ENCODE data around the gene IL1R2.

The IL1R2 gene

GRCh38 chr2:102050854-102051391 lies 59.2 kb downstream of the IL1R2 start:
- no peak overlapping the region for H3K4me3 ChIP-seq (ENCODE audit: low read depth, low read length)
- no peak for DNase-seq (ENCODE audit: low read depth)
- TF ChIP-seq, protein P1, sequence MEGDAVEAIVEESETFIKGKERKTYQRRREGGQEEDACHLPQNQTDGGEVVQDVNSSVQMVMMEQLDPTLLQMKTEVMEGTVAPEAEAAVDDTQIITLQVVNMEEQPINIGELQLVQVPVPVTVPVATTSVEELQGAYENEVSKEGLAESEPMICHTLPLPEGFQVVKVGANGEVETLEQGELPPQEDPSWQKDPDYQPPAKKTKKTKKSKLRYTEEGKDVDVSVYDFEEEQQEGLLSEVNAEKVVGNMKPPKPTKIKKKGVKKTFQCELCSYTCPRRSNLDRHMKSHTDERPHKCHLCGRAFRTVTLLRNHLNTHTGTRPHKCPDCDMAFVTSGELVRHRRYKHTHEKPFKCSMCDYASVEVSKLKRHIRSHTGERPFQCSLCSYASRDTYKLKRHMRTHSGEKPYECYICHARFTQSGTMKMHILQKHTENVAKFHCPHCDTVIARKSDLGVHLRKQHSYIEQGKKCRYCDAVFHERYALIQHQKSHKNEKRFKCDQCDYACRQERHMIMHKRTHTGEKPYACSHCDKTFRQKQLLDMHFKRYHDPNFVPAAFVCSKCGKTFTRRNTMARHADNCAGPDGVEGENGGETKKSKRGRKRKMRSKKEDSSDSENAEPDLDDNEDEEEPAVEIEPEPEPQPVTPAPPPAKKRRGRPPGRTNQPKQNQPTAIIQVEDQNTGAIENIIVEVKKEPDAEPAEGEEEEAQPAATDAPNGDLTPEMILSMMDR (IDR thresholded peaks at IDR 0.05; ENCODE audit: insufficient read depth, low read depth, low read length, missing control alignments) = no peak

GRCh38 chr2:102051692-102052277 lies 60.0 kb downstream of the IL1R2 start:
- DNase-seq (ENCODE audit: low read depth) = no peak
- TF ChIP-seq, protein P1 (IDR thresholded peaks at IDR 0.05; ENCODE audit: insufficient read depth, low read depth, low read length, missing control alignments) = no peak
- no peak overlapping the region for H3K4me3 ChIP-seq (ENCODE audit: low read depth, low read length)

DNA sequence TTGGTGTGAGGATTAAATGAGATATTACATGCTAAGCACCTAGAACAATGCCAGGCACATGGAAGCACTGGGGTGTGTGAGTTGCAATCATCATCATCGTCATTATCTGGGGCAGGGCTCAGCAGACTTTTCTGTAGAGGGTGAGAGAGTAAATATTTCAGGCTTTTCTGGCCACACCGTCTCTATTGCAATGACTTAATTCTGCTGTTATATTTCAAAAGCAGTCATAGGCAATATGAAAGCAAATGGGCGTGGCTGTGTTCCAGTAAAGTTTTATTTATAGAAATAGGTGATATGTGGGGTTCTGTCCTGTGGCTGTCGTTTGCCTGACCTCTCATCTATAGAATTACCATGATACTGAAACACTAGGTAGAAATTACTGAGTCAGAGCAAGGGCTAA lies 60.6 kb downstream of the IL1R2 start:
- no peak overlapping the region for H3K4me3 ChIP-seq (ENCODE audit: low read depth, low read length)
- DNase-seq (ENCODE audit: low read depth) = no peak
- TF ChIP-seq, protein P1 (IDR thresholded peaks at IDR 0.05; ENCODE audit: insufficient read depth, low read depth, low read length, missing control alignments) = no peak

- no peak for DNase-seq (ENCODE audit: low read depth)
- H3K4me3 ChIP-seq (ENCODE audit: low read depth, low read length) = no peak overlapping the region
- TF ChIP-seq, protein P1 (IDR thresholded peaks at IDR 0.05; ENCODE audit: insufficient read depth, low read depth, low read length, missing control alignments) = no peak
Observed at GRCh38 chr2:102053096-102053495, 61.3 kb downstream of the IL1R2 start.

DNA sequence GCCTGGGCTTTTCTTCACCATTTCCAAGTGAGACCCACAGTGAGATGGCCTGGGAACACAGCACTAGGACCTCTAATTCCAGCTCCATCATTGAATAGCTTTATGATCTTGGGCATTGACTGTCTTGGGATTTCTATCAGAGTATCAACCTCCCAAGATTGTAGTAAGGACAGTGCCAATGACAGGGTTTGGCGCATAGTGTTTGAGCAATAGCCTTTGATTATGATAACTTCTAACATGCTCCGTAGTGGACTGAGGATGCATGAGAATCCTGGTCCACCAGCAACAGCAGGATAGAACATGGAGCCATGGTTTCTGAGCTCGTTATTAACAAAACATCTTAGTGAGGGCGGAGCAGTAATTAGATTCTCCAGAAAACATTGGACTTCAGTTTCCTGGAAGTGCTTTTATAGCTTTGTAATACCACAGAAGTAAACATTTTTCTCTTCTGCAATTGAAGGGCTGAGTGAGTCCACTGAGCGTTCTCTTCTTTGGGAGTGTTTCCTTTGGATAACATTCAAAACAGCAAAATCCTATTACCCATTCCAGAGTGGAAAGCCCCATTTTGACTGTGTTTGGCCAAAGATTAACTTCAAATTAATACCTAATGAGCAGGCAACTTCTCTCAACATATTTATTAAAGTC lies 63.7 kb downstream of the IL1R2 start:
- TF ChIP-seq, protein P1 (IDR thresholded peaks at IDR 0.05; ENCODE audit: insufficient read depth, low read depth, low read length, missing control alignments) = no peak
- no peak for DNase-seq (ENCODE audit: low read depth)
- H3K4me3 ChIP-seq (ENCODE audit: low read depth, low read length) = no peak overlapping the region

DNA sequence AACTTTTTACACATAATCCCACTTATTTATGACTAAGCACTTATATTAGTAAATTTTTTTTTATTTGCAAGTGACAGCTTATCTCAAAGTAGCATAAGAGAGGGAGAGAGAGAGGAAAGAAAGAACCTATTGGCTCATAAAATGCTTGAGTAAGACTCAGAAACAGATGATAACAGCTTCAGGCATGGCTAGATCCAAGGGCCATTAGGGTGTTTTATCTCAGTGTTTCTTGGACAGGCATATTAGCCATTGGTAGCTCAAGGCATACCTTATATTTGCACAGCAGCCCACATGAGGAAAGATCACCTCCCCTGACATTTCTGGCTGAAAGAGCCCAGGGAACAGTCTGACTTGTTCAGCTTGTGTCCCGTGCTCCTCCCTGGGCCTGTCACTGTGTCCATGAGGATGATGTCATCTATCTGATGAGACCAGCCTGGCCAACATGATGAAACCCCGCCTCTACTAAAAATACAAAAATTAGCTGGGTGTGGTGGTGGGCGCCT lies 64.4 kb downstream of the IL1R2 start:
- TF ChIP-seq, protein P1 (IDR thresholded peaks at IDR 0.05; ENCODE audit: insufficient read depth, low read depth, low read length, missing control alignments) = no peak
- DNase-seq (ENCODE audit: low read depth) = no peak
- H3K4me3 ChIP-seq (ENCODE audit: low read depth, low read length) = no peak overlapping the region

Measured in GM12865 (cell line).